A549 (cell line): ENCODE data around the gene TRABD2B. TPM values are rescaled to one million over a fixed set of nuclear protein-coding genes. Genes with fewer than 3 reads are reported as not detected.

ENCODE experiments used
- ATAC-seq, 2 experiments: fragments of 200-7000 bp in 1 of 2; fragments of >200 bp in 1 of 2; cut with Nextera tagmentation in 1 of 2; cut with Tn5 transposase in 1 of 2; 3 replicates each; pipeline versions ENCODE4 v1.8.0 to v1.9.1; 2018 to 2020; ENCODE audit warnings: mild to moderate bottlenecking in 1 of 2, moderate library complexity in 1 of 2
- CTCF ChIA-PET: fragments of 300-600 bp; sonication (Branson Sonifier 250); formaldehyde crosslinking; extraction: SDS; loops from one replicate; lab custom pipeline; 2021; ENCODE audit warnings: antibody characterized with exemption, inconsistent platforms; lab: Yijun Ruan, JAX
- POLR2A ChIA-PET: fragments of 350-600 bp; formaldehyde crosslinking; extraction: SDS; loops from one replicate; lab custom pipeline; 2021; ENCODE audit warnings: antibody characterized with exemption, inconsistent platforms; lab: Yijun Ruan, JAX
- DNase-seq, 2 experiments: peaks; one replicate each; pipeline versions ENCODE4 v3.0.0 to v3.0.0-alpha.2; 2011 to 2016; ENCODE audit warnings: low read depth in 1 of 2, low spot score in 1 of 2
- FAIRE-seq: peaks from 2 replicates; lab custom pipeline; 2011; peaks lifted over from hg19 to GRCh38; lab: Jason Lieb, UNC
- H3K27ac ChIP-seq, 2 experiments: fragments of >200 bp; sonication (Bioruptor Twin); formaldehyde crosslinking; 3 replicates each; pipeline ENCODE4 v1.5.1; 2016 to 2017
- H3K4me1 ChIP-seq: fragments of >200 bp; sonication (Bioruptor Twin); formaldehyde crosslinking; 3 replicates; pipeline ENCODE4 v1.6.1; 2016
- H3K4me2 ChIP-seq: fragments of >200 bp; sonication (Bioruptor Twin); formaldehyde crosslinking; 3 replicates; pipeline ENCODE4 v1.6.1; 2016
- H3K4me3 ChIP-seq: fragments of >200 bp; sonication (Bioruptor Twin); formaldehyde crosslinking; 3 replicates; pipeline ENCODE4 v1.5.1; 2016
- H3K9me3 ChIP-seq: fragments of >200 bp; sonication (Bioruptor Twin); formaldehyde crosslinking; 3 replicates; pipeline ENCODE4 v1.6.1; 2016
- BCL3 ChIP-seq: fragments of >200 bp; sonication (Bioruptor Twin); formaldehyde crosslinking; IDR thresholded peaks from 3 replicates; pipeline ENCODE4 v1.6.1; 2016
- CBX2 ChIP-seq: fragments of 200-600 bp; sonication (generic); IDR thresholded peaks from 2 replicates; pipeline ENCODE4 v1.6.1; 2016; ENCODE audit warnings: low read depth, mild to moderate bottlenecking, borderline replicate concordance
- CBX8 ChIP-seq: fragments of 200-600 bp; sonication (generic); IDR thresholded peaks from 2 replicates; pipeline ENCODE4 v1.6.1; 2016
- CTCF ChIP-seq: fragments of >200 bp; sonication (Bioruptor Twin); formaldehyde crosslinking; IDR thresholded peaks from 3 replicates; pipeline ENCODE4 v1.5.1; 2016
- E2F6 ChIP-seq: IDR thresholded peaks from 2 replicates; pipeline ENCODE4 v1.6.1; 2012; ENCODE audit warnings: low read depth, borderline replicate concordance
- FOSL2 ChIP-seq, 2 experiments: fragments of 450-650 bp in 1 of 2; fragments of >200 bp in 1 of 2; sonication (Bioruptor Twin) in 1 of 2; formaldehyde crosslinking; IDR thresholded peaks; 2 replicates each; pipeline versions ENCODE4 v1.5.0 to v1.6.1; 2016 to 2020; ENCODE audit warnings: mild to moderate bottlenecking in 1 of 2, moderate library complexity in 1 of 2
- FOXS1 ChIP-seq: fragments of 250-450 bp; sonication (Bioruptor Pico); IDR thresholded peaks from 2 replicates; pipeline ENCODE4 v1.5.0; 2020; ENCODE audit warnings: mild to moderate bottlenecking, moderate library complexity
- HES2 ChIP-seq: fragments of >200 bp; sonication (Bioruptor Twin); formaldehyde crosslinking; IDR thresholded peaks from 2 replicates; pipeline ENCODE4 v1.6.1; 2016
- HMGXB4 ChIP-seq: fragments of 250-450 bp; sonication (Bioruptor Pico); IDR thresholded peaks from 2 replicates; pipeline ENCODE4 v1.5.0; 2021; ENCODE audit warnings: mild to moderate bottlenecking, moderate library complexity, borderline replicate concordance
- HOXB5 ChIP-seq: fragments of 250-450 bp; sonication (Bioruptor Pico); IDR thresholded peaks from 2 replicates; pipeline ENCODE4 v1.5.0; 2020; ENCODE audit warnings: mild to moderate bottlenecking, moderate library complexity
- JUNB ChIP-seq: fragments of >200 bp; sonication (Bioruptor Twin); formaldehyde crosslinking; IDR thresholded peaks from 2 replicates; pipeline ENCODE4 v1.6.1; 2016
- KDM5A ChIP-seq: fragments of 200-600 bp; sonication (generic); IDR thresholded peaks from 2 replicates; pipeline ENCODE4 v1.6.1; 2016; ENCODE audit warnings: antibody characterized with exemption, mild to moderate bottlenecking
- PBX3 ChIP-seq: IDR thresholded peaks from 2 replicates; pipeline ENCODE4 v1.6.1; 2012
- POLR2AphosphoS2 ChIP-seq: conservative IDR thresholded peaks from 2 replicates; pipeline ENCODE4 v1.6.1; 2012; ENCODE audit warnings: low read length, improper control_type of control experiment, inconsistent platforms
- REST ChIP-seq: fragments of 200-600 bp; sonication (generic); IDR thresholded peaks from 2 replicates; pipeline ENCODE4 v1.6.1; 2016; ENCODE audit warnings: antibody characterized with exemption, mild to moderate bottlenecking, moderate library complexity
- SREBF2 ChIP-seq: fragments of 450-650 bp; IDR thresholded peaks from 2 replicates; pipeline ENCODE4 v1.6.1; 2014; ENCODE audit warnings: mild to moderate bottlenecking, moderate library complexity
- TFCP2L1 ChIP-seq: fragments of 250-450 bp; sonication (Bioruptor Pico); IDR thresholded peaks from 2 replicates; pipeline ENCODE4 v1.5.0; 2021; ENCODE audit warnings: mild to moderate bottlenecking
- TP53 ChIP-seq: fragments of 250-450 bp; sonication (Bioruptor Pico); IDR thresholded peaks from 2 replicates; pipeline ENCODE4 v1.5.0; 2021; ENCODE audit warnings: mild to moderate bottlenecking, moderate library complexity
- ZFP36 ChIP-seq: fragments of 450-650 bp; IDR thresholded peaks from 2 replicates; pipeline ENCODE4 v1.6.1; 2014; ENCODE audit warnings: borderline replicate concordance; ENCODE audit not compliant: partially characterized antibody
- WGBS: methylation state at CpG from one replicate; pipeline ENCODE4 v1.1.6; 2017; ENCODE audit errors: missing lambda C conversion rate; 5-methylcytosine and 5-hydroxymethylcytosine counted together
- polyA plus RNA-seq, 4 experiments: library from polyadenylated mRNA; depleted of rRNA in 3 of 4; stranded (reverse); fragments of >200 nt; fragmentation: RNase III in 1 of 4; extraction: RNeasy Plus Mini Kit Qiagen cat#74134 plus additional on column Dnase treatment in 1 of 4; gene quantifications; 2 replicates in 3 of 4; 3 replicates in 1 of 4; pipeline ENCODE4 v1.2.3, GENCODE V29; 2011 to 2017

The TRABD2B gene
- polyA plus RNA-seq, 2 of the 4 experiments (the other 2 are of a cell fraction): 0.04 to 0.21 TPM

GRCh38 chr1:47898133-47898845 lies 98.9 kb downstream of the TRABD2B start:
- no peak for TF ChIP-seq JUNB
- no peak for TF ChIP-seq TP53 (CRISPR knock-in tag)
- TF ChIP-seq HMGXB4 (CRISPR knock-in tag): no peak
- no peak for TF ChIP-seq KDM5A
- no peak for TF ChIP-seq E2F6
- TF ChIP-seq FOSL2 (IDR thresholded peaks at IDR 0.05): no peak
- TF ChIP-seq FOSL2 (CRISPR knock-in tag; IDR thresholded peaks at IDR 0.05): no peak
- no peak for TF ChIP-seq TFCP2L1
- TF ChIP-seq ZFP36: no peak
- TF ChIP-seq BCL3: no peak
- no peak for TF ChIP-seq FOXS1
- TF ChIP-seq REST: no peak
- no peak for TF ChIP-seq CTCF
- no peak for TF ChIP-seq CBX8
- TF ChIP-seq HES2: no peak
- TF ChIP-seq POLR2AphosphoS2: no peak
- TF ChIP-seq HOXB5: no peak
- no peak for TF ChIP-seq PBX3
- no peak for TF ChIP-seq CBX2
- TF ChIP-seq SREBF2: no peak
- ChIA-PET POLR2A (no interaction called here), CTCF (no interaction called here)
- Histone ChIP-seq H3K4me2 (no peak overlapping the region), H3K4me3 (no peak overlapping the region), H3K4me1 (peaks cover 10% of the 10 kb centered on the region), H3K9me3 (no peaks in the 10 kb centered on the region), H3K27ac (no peak overlapping the region)
- WGBS: 49% methylated on average over 6 of the region's 6 CpGs
- no peak for ATAC-seq
- no peak for FAIRE-seq
- DNase-seq: no peak
